SK-N-SH (cell line): ENCODE data around the gene MAP3K7. TPM values are rescaled to one million over a fixed set of nuclear protein-coding genes. Genes with fewer than 3 reads are reported as not detected.

Experiments used
- CTCF ChIA-PET: fragments of 300-600, 350-600 bp; formaldehyde crosslinking; extraction: SDS; loops from one replicate; lab custom pipeline; 2021; lab: Yijun Ruan, JAX
- POLR2A ChIA-PET: fragments of 350-600 bp; sonication (Branson Sonifier 250); formaldehyde crosslinking; extraction: SDS; loops from one replicate; lab custom pipeline; 2020; ENCODE audit warnings: antibody characterized with exemption, inconsistent platforms; lab: Yijun Ruan, JAX
- DNase-seq: peaks from one replicate; pipeline ENCODE4 v3.0.0; 2012
- H2AFZ ChIP-seq: fragments of 200-600 bp; sonication (generic); 2 replicates; pipeline ENCODE4 v1.8.1; 2016; ENCODE audit warnings: antibody characterized with exemption, mild to moderate bottlenecking, low read depth
- H3F3A ChIP-seq: fragments of 200-600 bp; sonication (generic); replicated peaks from 2 replicates; pipeline ENCODE3; 2016; ENCODE audit warnings: antibody characterized with exemption, mild to moderate bottlenecking; ENCODE audit not compliant: insufficient read depth
- H3K27ac ChIP-seq, 2 experiments: fragments of 200-500 bp in 1 of 2; fragments of 200-600 bp in 1 of 2; sonication (Bioruptor generic) in 1 of 2; sonication (generic), shearing (Covaris generic) in 1 of 2; 2 replicates each; pipeline versions ENCODE4 v1.5.1 to v1.6.1; 2014 to 2016; ENCODE audit warnings: low read depth in 2 of 2, inconsistent platforms in 1 of 2, low read length in 1 of 2, mild to moderate bottlenecking in 1 of 2, mixed read lengths in 1 of 2
- H3K27me3 ChIP-seq: fragments of 200-600 bp; sonication (generic), shearing (Covaris generic); 2 replicates; pipeline ENCODE4 v1.6.1; 2016; ENCODE audit warnings: mixed run types; ENCODE audit not compliant: insufficient read depth
- H3K36me3 ChIP-seq, 2 experiments: fragments of 200-500 bp in 1 of 2; fragments of 200-600 bp in 1 of 2; sonication (Bioruptor generic) in 1 of 2; sonication (generic) in 1 of 2; replicated peaks in 1 of 2; 2 replicates each; pipeline versions ENCODE3 to v1.5.1; 2014 to 2016; ENCODE audit warnings: low read length in 1 of 2, mild to moderate bottlenecking in 1 of 2; ENCODE audit not compliant: insufficient read depth in 2 of 2, control insufficient read depth in 1 of 2
- H3K4me1 ChIP-seq, 2 experiments: fragments of 200-500 bp in 1 of 2; fragments of 200-600 bp in 1 of 2; sonication (Bioruptor generic) in 1 of 2; sonication (generic), shearing (Covaris generic) in 1 of 2; 2 replicates each; pipeline versions ENCODE4 v1.5.1 to v1.6.1; 2014 to 2016; ENCODE audit warnings: low read depth in 1 of 2, low read length in 1 of 2, mixed run types in 1 of 2; ENCODE audit not compliant: insufficient read depth in 2 of 2, control insufficient read depth in 1 of 2
- H3K4me2 ChIP-seq: fragments of 200-600 bp; sonication (generic), shearing (Covaris generic); 2 replicates; pipeline ENCODE4 v1.6.1; 2017; ENCODE audit warnings: mixed run types
- H3K4me3 ChIP-seq, 2 experiments: fragments of 200-500 bp in 1 of 2; fragments of 200-600 bp in 1 of 2; sonication (Bioruptor generic) in 1 of 2; sonication (generic), shearing (Covaris generic) in 1 of 2; 2 replicates each; pipeline versions ENCODE4 v1.5.1 to v1.8.1; 2014 to 2016; ENCODE audit warnings: low read depth in 2 of 2, inconsistent platforms in 1 of 2, low read length in 1 of 2, mild to moderate bottlenecking in 1 of 2, mixed read lengths in 1 of 2, moderate library complexity in 1 of 2
- H3K79me2 ChIP-seq: fragments of 200-600 bp; sonication (generic); 2 replicates; pipeline ENCODE4 v1.8.1; 2017; ENCODE audit warnings: mild to moderate bottlenecking; ENCODE audit not compliant: insufficient read depth
- H3K9ac ChIP-seq: fragments of 200-600 bp; sonication (generic); 2 replicates; pipeline ENCODE4 v1.6.1; 2017; ENCODE audit warnings: mixed run types
- H3K9me2 ChIP-seq: fragments of 200-600 bp; sonication (generic); 2 replicates; pipeline ENCODE4 v1.6.1; 2017; ENCODE audit warnings: mixed run types
- H3K9me3 ChIP-seq: fragments of 200-600 bp; sonication (generic); 2 replicates; pipeline ENCODE4 v1.6.1; 2017; ENCODE audit warnings: mixed run types, mild to moderate bottlenecking, moderate library complexity
- H4K20me1 ChIP-seq: fragments of 200-600 bp; sonication (generic); 2 replicates; pipeline ENCODE4 v1.6.1; 2017; ENCODE audit warnings: mild to moderate bottlenecking, mixed run types; ENCODE audit not compliant: insufficient read depth
- FOSL2 ChIP-seq: IDR thresholded peaks from 2 replicates; pipeline ENCODE4 v1.4.0; 2012; ENCODE audit warnings: low read depth, mild to moderate bottlenecking, moderate library complexity, borderline replicate concordance
- FOXJ3 ChIP-seq: sonication (generic); formaldehyde crosslinking; IDR thresholded peaks from 2 replicates; pipeline ENCODE4 v1.5.1; 2020; ENCODE audit warnings: mild to moderate bottlenecking, missing genetic modification reagents
- GATA2 ChIP-seq: sonication (generic); formaldehyde crosslinking; IDR thresholded peaks from 2 replicates; pipeline ENCODE4 v1.5.0; 2020; ENCODE audit warnings: mild to moderate bottlenecking, missing genetic modification reagents
- JUND ChIP-seq: IDR thresholded peaks from 2 replicates; pipeline ENCODE4 v1.4.0; 2012
- NFIC ChIP-seq: IDR thresholded peaks from 2 replicates; pipeline ENCODE4 v1.4.0; 2012; ENCODE audit warnings: borderline replicate concordance
- SIN3A ChIP-seq: IDR thresholded peaks from 2 replicates; pipeline ENCODE4 v1.6.1; 2012; ENCODE audit warnings: low read depth, mild to moderate bottlenecking, low read length, moderate library complexity, borderline replicate concordance
- WGBS: methylation state at CpG from one replicate; pipeline ENCODE4 v1.1.6; 2017; ENCODE audit warnings: low lambda C conversion rate; 5-methylcytosine and 5-hydroxymethylcytosine counted together
- polyA plus RNA-seq, 3 experiments: library from polyadenylated mRNA; depleted of rRNA; stranded (reverse); fragments of >200 nt; gene quantifications; 2 replicates each; pipeline ENCODE4 v1.2.3, GENCODE V29; 2012
- TF ChIP-seq, protein P1 (sequence below): IDR thresholded peaks from 2 replicates; pipeline ENCODE4 v1.6.1; 2012; ENCODE audit warnings: mild to moderate bottlenecking, low read depth, low read length, moderate library complexity
- TF ChIP-seq, protein P2 (sequence below): fragments of 150-350 bp; IDR thresholded peaks from 2 replicates; pipeline ENCODE4 v1.6.1; 2016; ENCODE audit warnings: mild to moderate bottlenecking, low read depth, low read length

The MAP3K7 gene
- polyA plus RNA-seq, 1 of the 3 experiments (the other 2 are of a cell fraction), result 21.1 TPM

DNA sequence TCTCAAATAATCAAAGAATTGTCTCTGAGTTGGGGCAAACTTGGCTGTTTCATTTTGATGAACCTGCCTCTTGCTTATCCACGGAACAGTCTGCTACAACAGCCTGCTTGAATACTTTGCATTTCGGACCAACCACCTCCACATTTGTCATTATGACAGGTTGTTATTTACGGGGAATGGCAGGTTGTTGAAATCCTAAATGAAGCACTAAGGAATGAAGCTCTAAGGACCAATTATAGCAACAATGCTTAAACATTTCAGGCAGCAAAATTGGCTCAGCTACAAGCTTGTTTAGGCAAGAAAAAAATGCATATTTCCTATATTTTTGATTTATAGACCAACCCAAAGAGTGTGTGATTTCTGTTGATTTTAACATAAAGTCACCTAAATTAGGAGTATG lies 84.5 kb downstream of the MAP3K7 start:
- Histone ChIP-seq H3K27me3 (no peaks in the 10 kb centered on the region; the same call in 1 of the 2 replicates), H3K36me3 (no peaks in the 10 kb centered on the region), H3K4me1 (peaks cover 0 to 6% of the 10 kb centered on the region in 2 experiments; a peak in 1 of 4 replicates), H2AFZ (no peak overlapping the region), H3K4me2 (no peak overlapping the region), H3K9me2 (no peaks in the 10 kb centered on the region), H3K79me2 (no peaks in the 10 kb centered on the region), H4K20me1 (no peaks in the 10 kb centered on the region), H3K9me3 (no peaks in the 10 kb centered on the region), H3F3A (no peaks in the 10 kb centered on the region), H3K27ac (no peak overlapping the region), H3K4me3 (no peak overlapping the region), H3K9ac (no peak overlapping the region)
- ChIA-PET POLR2A (no interaction called here), CTCF (interaction anchor here (1.4 kb wide), 1 partner anchor 9 kb away, joined by 3 read pairs; no protein-coding TSS in a partner anchor)
- TF ChIP-seq, protein P1, sequence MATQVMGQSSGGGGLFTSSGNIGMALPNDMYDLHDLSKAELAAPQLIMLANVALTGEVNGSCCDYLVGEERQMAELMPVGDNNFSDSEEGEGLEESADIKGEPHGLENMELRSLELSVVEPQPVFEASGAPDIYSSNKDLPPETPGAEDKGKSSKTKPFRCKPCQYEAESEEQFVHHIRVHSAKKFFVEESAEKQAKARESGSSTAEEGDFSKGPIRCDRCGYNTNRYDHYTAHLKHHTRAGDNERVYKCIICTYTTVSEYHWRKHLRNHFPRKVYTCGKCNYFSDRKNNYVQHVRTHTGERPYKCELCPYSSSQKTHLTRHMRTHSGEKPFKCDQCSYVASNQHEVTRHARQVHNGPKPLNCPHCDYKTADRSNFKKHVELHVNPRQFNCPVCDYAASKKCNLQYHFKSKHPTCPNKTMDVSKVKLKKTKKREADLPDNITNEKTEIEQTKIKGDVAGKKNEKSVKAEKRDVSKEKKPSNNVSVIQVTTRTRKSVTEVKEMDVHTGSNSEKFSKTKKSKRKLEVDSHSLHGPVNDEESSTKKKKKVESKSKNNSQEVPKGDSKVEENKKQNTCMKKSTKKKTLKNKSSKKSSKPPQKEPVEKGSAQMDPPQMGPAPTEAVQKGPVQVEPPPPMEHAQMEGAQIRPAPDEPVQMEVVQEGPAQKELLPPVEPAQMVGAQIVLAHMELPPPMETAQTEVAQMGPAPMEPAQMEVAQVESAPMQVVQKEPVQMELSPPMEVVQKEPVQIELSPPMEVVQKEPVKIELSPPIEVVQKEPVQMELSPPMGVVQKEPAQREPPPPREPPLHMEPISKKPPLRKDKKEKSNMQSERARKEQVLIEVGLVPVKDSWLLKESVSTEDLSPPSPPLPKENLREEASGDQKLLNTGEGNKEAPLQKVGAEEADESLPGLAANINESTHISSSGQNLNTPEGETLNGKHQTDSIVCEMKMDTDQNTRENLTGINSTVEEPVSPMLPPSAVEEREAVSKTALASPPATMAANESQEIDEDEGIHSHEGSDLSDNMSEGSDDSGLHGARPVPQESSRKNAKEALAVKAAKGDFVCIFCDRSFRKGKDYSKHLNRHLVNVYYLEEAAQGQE, result no peak
- TF ChIP-seq JUND (no peak), FOSL2 (no peak), GATA2 (CRISPR knock-in tag) (no peak)
- TF ChIP-seq, protein P2, sequence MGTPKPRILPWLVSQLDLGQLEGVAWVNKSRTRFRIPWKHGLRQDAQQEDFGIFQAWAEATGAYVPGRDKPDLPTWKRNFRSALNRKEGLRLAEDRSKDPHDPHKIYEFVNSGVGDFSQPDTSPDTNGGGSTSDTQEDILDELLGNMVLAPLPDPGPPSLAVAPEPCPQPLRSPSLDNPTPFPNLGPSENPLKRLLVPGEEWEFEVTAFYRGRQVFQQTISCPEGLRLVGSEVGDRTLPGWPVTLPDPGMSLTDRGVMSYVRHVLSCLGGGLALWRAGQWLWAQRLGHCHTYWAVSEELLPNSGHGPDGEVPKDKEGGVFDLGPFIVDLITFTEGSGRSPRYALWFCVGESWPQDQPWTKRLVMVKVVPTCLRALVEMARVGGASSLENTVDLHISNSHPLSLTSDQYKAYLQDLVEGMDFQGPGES, result no peak
- WGBS, result 78% methylated on average over 3 of the region's 3 CpGs
- DNase-seq, result no peak

DNA sequence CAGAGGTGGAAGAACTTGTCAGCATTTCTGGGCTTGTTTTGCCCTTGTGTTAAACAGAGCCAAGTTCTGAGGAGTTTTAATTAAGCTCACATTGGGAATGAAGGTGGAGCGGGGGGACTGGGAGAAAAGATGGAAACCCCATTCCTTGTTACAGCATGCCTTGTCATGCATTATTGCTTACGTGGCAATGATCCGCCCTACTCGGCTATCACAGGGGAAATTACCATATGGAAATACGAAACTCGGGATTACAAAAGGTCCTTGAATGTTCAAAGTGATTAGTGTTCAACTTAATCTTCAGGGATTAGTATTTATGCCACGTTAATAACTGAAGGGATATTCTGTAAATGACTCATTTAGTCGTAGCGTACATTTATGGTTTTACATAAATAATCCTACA lies 86.4 kb downstream of the MAP3K7 start:
- ChIA-PET POLR2A (no interaction called here), CTCF (interaction anchor here (1.5 to 2.4 kb wide), 3 partner anchors 21 to 560 kb away, joined by 3 to 8 read pairs (median 6); no protein-coding TSS in a partner anchor)
- no peak overlapping the region for H3K27ac ChIP-seq
- no peaks in the 10 kb centered on the region for H3F3A ChIP-seq
- H3K9me2 ChIP-seq, result no peaks in the 10 kb centered on the region
- WGBS, result 88% methylated on average over 9 of the region's 9 CpGs
- peaks cover 0 to 6% of the 10 kb centered on the region in 2 experiments; a peak in 1 of 4 replicates for H3K4me1 ChIP-seq
- no peaks in the 10 kb centered on the region; the same call in 1 of the 2 replicates for H3K27me3 ChIP-seq
- no peak for DNase-seq
- no peaks in the 10 kb centered on the region for H3K36me3 ChIP-seq
- no peak overlapping the region for H2AFZ ChIP-seq
- H3K4me2 ChIP-seq, result no peak overlapping the region
- H3K4me3 ChIP-seq, result no peak overlapping the region
- no peak overlapping the region for H3K9ac ChIP-seq
- no peaks in the 10 kb centered on the region for H4K20me1 ChIP-seq
- H3K9me3 ChIP-seq, result no peaks in the 10 kb centered on the region
- TF ChIP-seq FOXJ3 (CRISPR knock-in tag) (no peak), SIN3A (no peak), NFIC (no peak)
- no peaks in the 10 kb centered on the region for H3K79me2 ChIP-seq
